Keratinocyte (primary cell): ENCODE measurements around the gene AKNA. TPM values are rescaled to one million over a fixed set of nuclear protein-coding genes. Genes with fewer than 3 reads are reported as not detected.

Source experiments
- DNase-seq: peaks from one replicate; pipeline ENCODE4 v3.0.0-alpha.2; 2011; ENCODE audit warnings: low read depth, missing footprints, low spot score
- FAIRE-seq: peaks from 2 replicates; lab custom pipeline; 2011; peaks lifted over from hg19 to GRCh38; lab: Jason Lieb, UNC
- H2AFZ ChIP-seq: 2 replicates; pipeline ENCODE4 v1.6.0; 2012; ENCODE audit warnings: low read length, control low read depth, inconsistent platforms; ENCODE audit not compliant: control insufficient read depth
- H3K27ac ChIP-seq: 2 replicates; pipeline ENCODE4 v1.5.1; 2011; ENCODE audit warnings: low read length; ENCODE audit not compliant: control insufficient read depth, insufficient read depth
- H3K27me3 ChIP-seq: 3 replicates; pipeline ENCODE4 v1.6.0; 2011; ENCODE audit warnings: low read length; ENCODE audit not compliant: control insufficient read depth, insufficient read depth; ENCODE audit errors: extremely low read depth
- H3K36me3 ChIP-seq, 2 experiments: 2 replicates in 1 of 2; 3 replicates in 1 of 2; pipeline ENCODE4 v1.5.1; 2011; ENCODE audit warnings: low read length in 2 of 2, mild to moderate bottlenecking in 1 of 2; ENCODE audit not compliant: control insufficient read depth in 2 of 2, insufficient read depth in 2 of 2; ENCODE audit errors: extremely low read depth in 1 of 2
- H3K4me1 ChIP-seq: 3 replicates; pipeline ENCODE4 v1.5.1; 2011; ENCODE audit warnings: low read length; ENCODE audit not compliant: control insufficient read depth, insufficient read depth; ENCODE audit errors: extremely low read depth
- H3K4me2 ChIP-seq: 3 replicates; pipeline ENCODE4 v1.6.0; 2011; ENCODE audit warnings: low read depth, low read length; ENCODE audit not compliant: control insufficient read depth, insufficient read depth; ENCODE audit errors: extremely low read depth
- H3K4me3 ChIP-seq, 3 experiments: fragments of 200-600 bp in 1 of 3; sonication (generic) in 1 of 3; 2 replicates in 2 of 3; 3 replicates in 1 of 3; pipeline ENCODE4 v1.5.1; 2011 to 2016; ENCODE audit warnings: low read length in 3 of 3, mild to moderate bottlenecking in 3 of 3, control low read depth in 2 of 3, inconsistent platforms in 1 of 3, low read depth in 1 of 3, mixed read lengths in 1 of 3, mixed run types in 1 of 3, moderate library complexity in 1 of 3; ENCODE audit not compliant: control insufficient read depth in 2 of 3, insufficient read depth in 2 of 3; ENCODE audit errors: extremely low read depth in 1 of 3
- H3K79me2 ChIP-seq: 2 replicates; pipeline ENCODE4 v1.6.0; 2012; ENCODE audit warnings: low read length; ENCODE audit not compliant: control insufficient read depth, insufficient read depth
- H3K9ac ChIP-seq: 3 replicates; pipeline ENCODE4 v1.6.0; 2011; ENCODE audit warnings: low read length; ENCODE audit not compliant: control insufficient read depth, insufficient read depth; ENCODE audit errors: extremely low read depth
- H3K9me1 ChIP-seq: 3 replicates; pipeline ENCODE4 v1.6.0; 2011; ENCODE audit warnings: low read length; ENCODE audit not compliant: control insufficient read depth, insufficient read depth; ENCODE audit errors: extremely low read depth
- H3K9me3 ChIP-seq: 2 replicates; pipeline ENCODE4 v1.5.1; 2012; ENCODE audit warnings: low read depth, low read length; ENCODE audit not compliant: control insufficient read depth
- H4K20me1 ChIP-seq: 3 replicates; pipeline ENCODE4 v1.6.0; 2011; ENCODE audit warnings: low read length; ENCODE audit not compliant: control insufficient read depth, insufficient read depth; ENCODE audit errors: extremely low read depth
- EZH2 ChIP-seq: IDR thresholded peaks from one replicate; pipeline ENCODE4 v1.6.1; 2012; ENCODE audit warnings: inconsistent platforms, mild to moderate bottlenecking, low read length, moderate library complexity
- dilution Hi-C: fragments of 300-500 bp; cut with MboI; formaldehyde crosslinking; loops from one replicate; pipeline ENCODE4 v1.7.0; 2020; ENCODE audit warnings: low sequenced_read_pairs; ENCODE audit not compliant: extremely low pct_ligation_motif_present
- polyA plus RNA-seq, 5 experiments: library from polyadenylated mRNA; depleted of rRNA in 3 of 5; stranded (reverse) in 3 of 5; stranded (forward) in 1 of 5; unstranded in 1 of 5; fragments of >200 nt; gene quantifications; 1 replicate in 1 of 5; 2 replicates in 3 of 5; 3 replicates in 1 of 5; pipeline versions ENCODE4 v1.2.1 to v1.2.3, GENCODE V29; 2011 to 2012; ENCODE audit warnings: missing spikeins in 2 of 5, low read depth in 1 of 5, low replicate concordance in 1 of 5
- TF ChIP-seq, protein P1 (sequence below), 3 experiments: IDR thresholded peaks in 1 of 3; conservative IDR thresholded peaks in 1 of 3; optimal IDR thresholded peaks in 1 of 3; 2 replicates in 2 of 3; 3 replicates in 1 of 3; pipeline versions ENCODE3 to v1.5.1; 2011; ENCODE audit warnings: low read length in 3 of 3, mild to moderate bottlenecking in 3 of 3, moderate library complexity in 2 of 3, control low read depth in 1 of 3, inconsistent platforms in 1 of 3; ENCODE audit not compliant: insufficient read depth in 2 of 3; ENCODE audit errors: extremely low read depth in 1 of 3

The AKNA gene
- polyA plus RNA-seq, 1 donor (not counting 4 experiments of a cell fraction or from before 2014, with no cell fraction given), result 0.79 TPM

- H3K27me3 ChIP-seq, result no peaks in the 10 kb centered on the region
- H3K9me3 ChIP-seq, result no peaks in the 10 kb centered on the region
- H3K4me3 ChIP-seq, result no peak overlapping the region
- dilution Hi-C loops, result no loop called here
- H4K20me1 ChIP-seq, result no peaks in the 10 kb centered on the region
- no peaks in the 10 kb centered on the region for H3K4me1 ChIP-seq
- no peaks in the 10 kb centered on the region for H3K79me2 ChIP-seq
- no peak overlapping the region for H3K9ac ChIP-seq
- no peak for DNase-seq
- TF ChIP-seq, protein P1, sequence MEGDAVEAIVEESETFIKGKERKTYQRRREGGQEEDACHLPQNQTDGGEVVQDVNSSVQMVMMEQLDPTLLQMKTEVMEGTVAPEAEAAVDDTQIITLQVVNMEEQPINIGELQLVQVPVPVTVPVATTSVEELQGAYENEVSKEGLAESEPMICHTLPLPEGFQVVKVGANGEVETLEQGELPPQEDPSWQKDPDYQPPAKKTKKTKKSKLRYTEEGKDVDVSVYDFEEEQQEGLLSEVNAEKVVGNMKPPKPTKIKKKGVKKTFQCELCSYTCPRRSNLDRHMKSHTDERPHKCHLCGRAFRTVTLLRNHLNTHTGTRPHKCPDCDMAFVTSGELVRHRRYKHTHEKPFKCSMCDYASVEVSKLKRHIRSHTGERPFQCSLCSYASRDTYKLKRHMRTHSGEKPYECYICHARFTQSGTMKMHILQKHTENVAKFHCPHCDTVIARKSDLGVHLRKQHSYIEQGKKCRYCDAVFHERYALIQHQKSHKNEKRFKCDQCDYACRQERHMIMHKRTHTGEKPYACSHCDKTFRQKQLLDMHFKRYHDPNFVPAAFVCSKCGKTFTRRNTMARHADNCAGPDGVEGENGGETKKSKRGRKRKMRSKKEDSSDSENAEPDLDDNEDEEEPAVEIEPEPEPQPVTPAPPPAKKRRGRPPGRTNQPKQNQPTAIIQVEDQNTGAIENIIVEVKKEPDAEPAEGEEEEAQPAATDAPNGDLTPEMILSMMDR (optimal IDR thresholded peaks at IDR 0.05 in 1 of 3, IDR thresholded peaks at IDR 0.05 in 1 of 3, conservative IDR thresholded peaks at IDR 0.05 in 1 of 3; ENCODE audit: extremely low read depth in 1 of 3, insufficient read depth in 2 of 3, low read length in 3 of 3), result no peak
- TF ChIP-seq EZH2, result no peak
- H3K27ac ChIP-seq, result no peak overlapping the region
- no peak overlapping the region for H2AFZ ChIP-seq
- no peak for FAIRE-seq
- H3K9me1 ChIP-seq, result no peaks in the 10 kb centered on the region
- peaks cover 25 to 41% of the 10 kb centered on the region in 2 experiments for H3K36me3 ChIP-seq
- H3K4me2 ChIP-seq, result no peak overlapping the region
Observed at GRCh38 chr9:114302727-114303126, 85.1 kb downstream of the AKNA start.

- Histone ChIP-seq H2AFZ (no peak overlapping the region), H3K4me2 (no peak overlapping the region), H3K9ac (no peak overlapping the region), H3K9me3 (no peaks in the 10 kb centered on the region), H4K20me1 (no peaks in the 10 kb centered on the region), H3K27ac (no peak overlapping the region), H3K27me3 (no peaks in the 10 kb centered on the region), H3K4me1 (no peaks in the 10 kb centered on the region), H3K9me1 (no peaks in the 10 kb centered on the region), H3K36me3 (peaks cover 24 to 37% of the 10 kb centered on the region in 2 experiments), H3K4me3 (no peak overlapping the region), H3K79me2 (no peaks in the 10 kb centered on the region)
- DNase-seq (no peak), FAIRE-seq (no peak)
- TF ChIP-seq, protein P1 (optimal IDR thresholded peaks at IDR 0.05 in 1 of 3, IDR thresholded peaks at IDR 0.05 in 1 of 3, conservative IDR thresholded peaks at IDR 0.05 in 1 of 3; ENCODE audit: extremely low read depth in 1 of 3, insufficient read depth in 2 of 3, low read length in 3 of 3), result no peak
- no peak for TF ChIP-seq EZH2
- dilution Hi-C loops, result no loop called here
Observed at GRCh38 chr9:114301798-114302565, 85.8 kb downstream of the AKNA start.
